SKM-1 (cell line): ENCODE measurements around the gene NBEA.
"Not testable (repeated sequence)": the region's sequence is repeated elsewhere in the genome, so short reads cannot be mapped to it uniquely, and the experiment has no call there.

Experiments used
- DNase-seq: peaks from one replicate; lab custom pipeline; 2025; ENCODE audit not compliant: unreplicated experiment; lab: John Stamatoyannopoulos, UW

Gene NBEA

GRCh38 chr13:35629026-35629425 lies 687.0 kb downstream of the NBEA start:
- DNase-seq: no peak

- no peak for DNase-seq
Observed at GRCh38 chr13:35630551-35631275, 688.6 kb downstream of the NBEA start.

- DNase-seq: no peak
Observed at GRCh38 chr13:35631666-35632065, 689.6 kb downstream of the NBEA start.

GRCh38 chr13:35643625-35644024 lies 701.6 kb downstream of the NBEA start:
- no peak for DNase-seq

GRCh38 chr13:35646056-35646774 lies 704.1 kb downstream of the NBEA start:
- no peak for DNase-seq

GRCh38 chr13:35648201-35648600 lies 706.1 kb downstream of the NBEA start:
- DNase-seq: no peak

GRCh38 chr13:35649162-35649561 lies 707.1 kb downstream of the NBEA start:
- DNase-seq: no peak

- no peak for DNase-seq
Observed at GRCh38 chr13:35659796-35660195, 717.7 kb downstream of the NBEA start.

GRCh38 chr13:35664747-35665146 lies 722.7 kb downstream of the NBEA start:
- no peak for DNase-seq

GRCh38 chr13:35669321-35669720 lies 727.3 kb downstream of the NBEA start:
- DNase-seq: no peak

GRCh38 chr13:35672611-35673010 lies 730.5 kb downstream of the NBEA start:
- DNase-seq: no peak

- DNase-seq: no peak
Observed at GRCh38 chr13:35675651-35676050, 733.6 kb downstream of the NBEA start.

- not testable (repeated sequence) for DNase-seq
Observed at GRCh38 chr13:35677863-35678262, 735.8 kb downstream of the NBEA start.

- DNase-seq: no peak
Observed at GRCh38 chr13:35681685-35682084, 739.6 kb downstream of the NBEA start.

GRCh38 chr13:35684432-35684831 lies 742.4 kb downstream of the NBEA start:
- DNase-seq: no peak

- no peak for DNase-seq
Observed at GRCh38 chr13:35687336-35687735, 745.3 kb downstream of the NBEA start.

- no peak for DNase-seq
Observed at GRCh38 chr13:35690581-35691207, 748.6 kb downstream of the NBEA start.

- DNase-seq: no peak
Observed at GRCh38 chr13:35693134-35693784, 751.2 kb downstream of the NBEA start.

- DNase-seq: no peak
Observed at GRCh38 chr13:35694031-35694430, 752.0 kb downstream of the NBEA start.

- DNase-seq: no peak
Observed at GRCh38 chr13:35694549-35695447, 752.7 kb downstream of the NBEA start.

GRCh38 chr13:35695448-35695770 lies 753.3 kb downstream of the NBEA start:
- no peak for DNase-seq
